BLaER1 treated with 17β-estradiol and CSF1 and Interleukin-3, amounts not matched to agents 10 nM and 100 nM (cell line): ENCODE results near the gene DENND5B.

ENCODE experiments used
- H3K27ac ChIP-seq, 11 experiments: shearing (Covaris generic); formaldehyde crosslinking; 2 replicates each; pipeline ENCODE4 v1.8.1; 2022
- H3K27me3 ChIP-seq, 11 experiments: shearing (Covaris generic); formaldehyde crosslinking; 2 replicates each; pipeline ENCODE4 v1.8.1; 2022
- H3K36me3 ChIP-seq, 11 experiments: shearing (Covaris generic); formaldehyde crosslinking; 2 replicates each; pipeline ENCODE4 v1.8.1; 2022
- H3K4me1 ChIP-seq, 10 experiments: shearing (Covaris generic); formaldehyde crosslinking; 2 replicates each; pipeline ENCODE4 v1.8.1; 2022
- H3K4me2 ChIP-seq, 11 experiments: shearing (Covaris generic); formaldehyde crosslinking; 2 replicates each; pipeline ENCODE4 v1.8.1; 2022
- H3K4me3 ChIP-seq, 10 experiments: shearing (Covaris generic); formaldehyde crosslinking; 2 replicates each; pipeline ENCODE4 v1.8.1; 2022
- H3K9ac ChIP-seq, 11 experiments: shearing (Covaris generic); formaldehyde crosslinking; 2 replicates each; pipeline ENCODE4 v1.8.1; 2022
- H3K9me3 ChIP-seq, 11 experiments: shearing (Covaris generic); formaldehyde crosslinking; replicated peaks in 1 of 11; 2 replicates each; pipeline ENCODE4 v1.8.1; 2022
- H4K20me1 ChIP-seq, 11 experiments: shearing (Covaris generic); formaldehyde crosslinking; 2 replicates each; pipeline ENCODE4 v1.8.1; 2022
- Cebpa-rat ChIP-seq, 11 experiments: shearing (Covaris generic); IDR thresholded peaks; 2 replicates each; pipeline ENCODE4 v1.8.1; 2022

DENND5B gene

GRCh38 chr12:31533470-31533869, 57.5 kb downstream of the DENND5B start:
- H3K4me3 ChIP-seq, result no peak overlapping the region
- H3K9me3 ChIP-seq, result peaks cover 8 to 25% (median 19%) of the 10 kb centered on the region in 11 experiments; a peak in 17 of 22 replicates
- TF ChIP-seq Cebpa-rat (IDR thresholded peaks at IDR 0.05), result no peak
- H4K20me1 ChIP-seq, result no peaks in the 10 kb centered on the region
- H3K4me2 ChIP-seq, result no peak overlapping the region
- 0 out of 22 replicates have a peak, but pooled peaks cover 0 to 9% (median 0%) of the 10 kb centered on the region in 11 experiments for H3K36me3 ChIP-seq
- H3K4me1 ChIP-seq, result no peaks in the 10 kb centered on the region
- no peaks in the 10 kb centered on the region for H3K27me3 ChIP-seq
- no peak overlapping the region for H3K27ac ChIP-seq
- H3K9ac ChIP-seq, result no peak overlapping the region

- no peak overlapping the region for H3K4me3 ChIP-seq
- no peak overlapping the region for H3K4me2 ChIP-seq
- H3K9ac ChIP-seq, result no peak overlapping the region
- H3K4me1 ChIP-seq, result no peaks in the 10 kb centered on the region
- TF ChIP-seq Cebpa-rat (IDR thresholded peaks at IDR 0.05), result no peak
- peaks cover 0 to 16% (median 9%) of the 10 kb centered on the region in 11 experiments; a peak in 8 of 22 replicates for H3K9me3 ChIP-seq
- H3K36me3 ChIP-seq, result 0 out of 22 replicates have a peak, but pooled peaks cover 0 to 9% (median 0%) of the 10 kb centered on the region in 11 experiments
- H4K20me1 ChIP-seq, result no peaks in the 10 kb centered on the region
- no peak overlapping the region for H3K27ac ChIP-seq
- no peaks in the 10 kb centered on the region for H3K27me3 ChIP-seq
Observed at GRCh38 chr12:31531893-31532292, 59.0 kb downstream of the DENND5B start.

- Histone ChIP-seq H3K9ac (no peak overlapping the region), H3K4me1 (peaks cover 0 to 19% (median 13%) of the 10 kb centered on the region in 10 experiments; a peak in 15 of 20 replicates), H3K27ac (no peak overlapping the region), H4K20me1 (peaks cover 0 to 5% (median 0%) of the 10 kb centered on the region in 11 experiments; a peak in 2 of 22 replicates), H3K9me3 (no peaks in the 10 kb centered on the region), H3K4me3 (no peak overlapping the region), H3K4me2 (no peak overlapping the region), H3K36me3 (no peaks in the 10 kb centered on the region), H3K27me3 (no peaks in the 10 kb centered on the region)
- no peak for TF ChIP-seq Cebpa-rat (IDR thresholded peaks at IDR 0.05)
Observed at GRCh38 chr12:31528095-31528494, 62.8 kb downstream of the DENND5B start.

- H3K27ac ChIP-seq, result no peak overlapping the region
- no peak overlapping the region for H3K4me2 ChIP-seq
- H3K36me3 ChIP-seq, result no peaks in the 10 kb centered on the region
- no peak for TF ChIP-seq Cebpa-rat (IDR thresholded peaks at IDR 0.05)
- H3K9me3 ChIP-seq, result no peaks in the 10 kb centered on the region
- H3K4me3 ChIP-seq, result no peak overlapping the region
- peaks cover 0 to 19% (median 13%) of the 10 kb centered on the region in 10 experiments; a peak in 15 of 20 replicates for H3K4me1 ChIP-seq
- H3K27me3 ChIP-seq, result no peaks in the 10 kb centered on the region
- H4K20me1 ChIP-seq, result peaks cover 0 to 5% (median 0%) of the 10 kb centered on the region in 11 experiments; a peak in 2 of 22 replicates
- no peak overlapping the region for H3K9ac ChIP-seq
Observed at GRCh38 chr12:31527083-31527482, 63.9 kb downstream of the DENND5B start.

GRCh38 chr12:31526158-31526546, 64.8 kb downstream of the DENND5B start:
- no peaks in the 10 kb centered on the region for H3K36me3 ChIP-seq
- peaks cover 0 to 5% (median 0%) of the 10 kb centered on the region in 11 experiments; a peak in 2 of 22 replicates for H4K20me1 ChIP-seq
- H3K27ac ChIP-seq, result no peak overlapping the region
- peaks cover 0 to 19% (median 13%) of the 10 kb centered on the region in 10 experiments; a peak in 15 of 20 replicates for H3K4me1 ChIP-seq
- no peak overlapping the region for H3K4me3 ChIP-seq
- no peak for TF ChIP-seq Cebpa-rat (IDR thresholded peaks at IDR 0.05)
- no peaks in the 10 kb centered on the region for H3K9me3 ChIP-seq
- H3K9ac ChIP-seq, result no peak overlapping the region
- no peaks in the 10 kb centered on the region for H3K27me3 ChIP-seq
- H3K4me2 ChIP-seq, result peak overlapping the region in 3 of 11 experiments; percentile 27 to 38 (median 37); a peak in 3 of 22 replicates

- H3K4me2 ChIP-seq, result peak overlapping the region in 10 of 11 experiments; percentile 1 to 59 (median 24); a peak in 13 of 22 replicates
- no peak overlapping the region for H3K27ac ChIP-seq
- H3K9me3 ChIP-seq, result no peaks in the 10 kb centered on the region
- no peaks in the 10 kb centered on the region for H3K27me3 ChIP-seq
- peaks cover 0 to 5% (median 0%) of the 10 kb centered on the region in 11 experiments; a peak in 2 of 22 replicates for H4K20me1 ChIP-seq
- TF ChIP-seq Cebpa-rat (IDR thresholded peaks at IDR 0.05), result no peak
- no peak overlapping the region for H3K4me3 ChIP-seq
- no peak overlapping the region for H3K9ac ChIP-seq
- H3K36me3 ChIP-seq, result no peaks in the 10 kb centered on the region
- H3K4me1 ChIP-seq, result peaks cover 0 to 19% (median 13%) of the 10 kb centered on the region in 10 experiments; a peak in 15 of 20 replicates
Observed at GRCh38 chr12:31525496-31526157, 65.3 kb downstream of the DENND5B start.

- TF ChIP-seq Cebpa-rat (IDR thresholded peaks at IDR 0.05), result no peak
- Histone ChIP-seq H3K4me2 (peak overlapping the region; percentile 1 to 59 (median 27); a peak in 14 of 22 replicates), H3K4me1 (peaks cover 0 to 19% (median 13%) of the 10 kb centered on the region in 10 experiments; a peak in 15 of 20 replicates), H3K27ac (no peak overlapping the region), H3K27me3 (no peaks in the 10 kb centered on the region), H3K9me3 (no peaks in the 10 kb centered on the region), H3K9ac (no peak overlapping the region), H4K20me1 (peaks cover 0 to 5% (median 0%) of the 10 kb centered on the region in 11 experiments; a peak in 2 of 22 replicates), H3K4me3 (no peak overlapping the region), H3K36me3 (no peaks in the 10 kb centered on the region)
Observed at GRCh38 chr12:31524791-31525495, 66.0 kb downstream of the DENND5B start.

- H3K4me1 ChIP-seq, result peaks cover 0 to 19% (median 13%) of the 10 kb centered on the region in 10 experiments; a peak in 15 of 20 replicates
- H3K9me3 ChIP-seq, result no peaks in the 10 kb centered on the region
- H3K27ac ChIP-seq, result no peak overlapping the region
- no peak for TF ChIP-seq Cebpa-rat (IDR thresholded peaks at IDR 0.05)
- no peaks in the 10 kb centered on the region for H3K36me3 ChIP-seq
- peaks cover 0 to 15% (median 0%) of the 10 kb centered on the region in 11 experiments; a peak in 4 of 22 replicates for H4K20me1 ChIP-seq
- no peak overlapping the region for H3K4me3 ChIP-seq
- no peak overlapping the region for H3K4me2 ChIP-seq
- no peaks in the 10 kb centered on the region for H3K27me3 ChIP-seq
- no peak overlapping the region for H3K9ac ChIP-seq
Observed at GRCh38 chr12:31523306-31523705, 67.6 kb downstream of the DENND5B start.

GRCh38 chr12:31522607-31523006, 68.3 kb downstream of the DENND5B start:
- TF ChIP-seq Cebpa-rat (IDR thresholded peaks at IDR 0.05), result no peak
- H4K20me1 ChIP-seq, result peaks cover 0 to 15% (median 0%) of the 10 kb centered on the region in 11 experiments; a peak in 4 of 22 replicates
- H3K4me2 ChIP-seq, result no peak overlapping the region
- H3K27ac ChIP-seq, result no peak overlapping the region
- H3K4me1 ChIP-seq, result peaks cover 0 to 19% (median 13%) of the 10 kb centered on the region in 10 experiments; a peak in 15 of 20 replicates
- H3K9ac ChIP-seq, result no peak overlapping the region
- H3K4me3 ChIP-seq, result no peak overlapping the region
- H3K36me3 ChIP-seq, result no peaks in the 10 kb centered on the region
- no peaks in the 10 kb centered on the region for H3K27me3 ChIP-seq
- H3K9me3 ChIP-seq, result no peaks in the 10 kb centered on the region
